Activated CD4-positive, alpha-beta T cell treated with anti-CD3 and anti-CD28 coated beads for 36 hours (primary cell): ENCODE data around the gene HOXD12. TPM values are rescaled to one million over a fixed set of nuclear protein-coding genes. Genes with fewer than 3 reads are reported as not detected.
A peak's percentile ranks its signal among the peaks of the same experiment; 100 is the strongest.

Experiments used
- ATAC-seq: fragments of 200-7000 bp; cut with Tn5 transposase; one replicate; pipeline ENCODE4 v1.10.0; 2021; ENCODE audit warnings: mild to moderate bottlenecking, moderate library complexity
- CTCF ChIA-PET: fragments of 350-600 bp; sonication (Branson Sonifier 250); formaldehyde crosslinking; loops from one replicate; lab custom pipeline; 2021; ENCODE audit warnings: antibody characterized with exemption; lab: Charles Lee
- POLR2A ChIA-PET: fragments of 350-600 bp; sonication (Branson Sonifier 250); formaldehyde crosslinking; loops from one replicate; lab custom pipeline; 2021; ENCODE audit warnings: antibody characterized with exemption, inconsistent platforms; lab: Charles Lee
- DNase-seq: peaks from one replicate; pipeline ENCODE4 v3.0.0-alpha.2; 2020
- H3K27ac Mint-ChIP-seq: one replicate; pipeline ENCODE4 v1.8.0; 2021; ENCODE audit warnings: mixed read lengths
- H3K27me3 Mint-ChIP-seq: one replicate; pipeline ENCODE4 v1.8.0; 2021; ENCODE audit warnings: mixed read lengths
- H3K36me3 Mint-ChIP-seq: one replicate; pipeline ENCODE4 v1.8.0; 2021; ENCODE audit warnings: low read depth, mixed read lengths
- H3K4me1 Mint-ChIP-seq: one replicate; pipeline ENCODE4 v1.8.0; 2021; ENCODE audit warnings: mixed read lengths
- H3K4me3 Mint-ChIP-seq: one replicate; pipeline ENCODE4 v1.8.0; 2021; ENCODE audit warnings: mild to moderate bottlenecking, moderate library complexity, mixed read lengths
- H3K9me3 Mint-ChIP-seq: one replicate; pipeline ENCODE4 v1.8.0; 2021; ENCODE audit warnings: low read depth, mixed read lengths
- intact Hi-C, 2 experiments: fragments of 100-400 bp; cut with DNase I in 1 of 2; cut with micrococcal nuclease in 1 of 2; formaldehyde crosslinking; loops; one replicate each; pipeline versions ENCODE4 v1.14.2 to v1.15.1; 2022 to 2024; cut with DNase I, micrococcal nuclease
- total RNA-seq, 2 experiments: library from RNA; stranded (reverse); gene quantifications; one replicate each; pipeline ENCODE4 v1.2.3, GENCODE V29; 2021

Gene HOXD12
- total RNA-seq, 2 experiments from 2014 or later, result not detected

GRCh38 chr2:176109192-176109901, 9.8 kb downstream of the HOXD12 start:
- no peak for DNase-seq
- Mint-ChIP-seq H3K27ac (no peak overlapping the region), H3K4me3 (no peak overlapping the region), H3K4me1 (peaks cover 24% of the 10 kb centered on the region), H3K9me3 (no peaks in the 10 kb centered on the region), H3K27me3 (peaks cover 79% of the 10 kb centered on the region), H3K36me3 (no peaks in the 10 kb centered on the region)
- intact Hi-C loops, result no loop called here
- ChIA-PET CTCF (interaction anchor here (0.9 to 2.7 kb wide), 3 partner anchors 12 to 18 kb away, joined by 3 to 20 read pairs (median 19); no protein-coding TSS in a partner anchor), POLR2A (no interaction called here)
- no peak for ATAC-seq

DNA sequence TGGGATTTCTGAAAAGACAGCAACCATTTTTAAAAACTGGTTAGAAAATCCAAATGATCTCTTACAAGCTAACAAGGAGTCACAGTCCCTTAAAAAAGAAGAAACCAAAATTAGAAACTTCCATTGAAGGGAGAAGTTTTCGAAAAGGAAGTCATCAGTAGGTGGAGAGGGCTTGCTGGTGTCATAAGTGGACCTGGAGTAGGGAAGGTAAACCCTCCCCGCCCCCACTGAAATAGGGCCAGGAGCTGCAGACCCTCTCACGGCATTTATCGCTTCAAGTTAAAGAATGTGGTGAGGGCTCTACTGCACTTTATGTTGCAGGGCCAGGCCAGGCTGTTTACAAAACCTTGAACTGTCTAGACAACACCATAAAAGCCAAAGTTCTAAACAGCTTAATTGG, 10.4 kb downstream of the HOXD12 start:
- ChIA-PET POLR2A (no interaction called here), CTCF (interaction anchor here (0.5 to 2.7 kb wide), 9 partner anchors 11 to 1039 kb away, joined by 3 to 20 read pairs (median 3); no protein-coding TSS in a partner anchor)
- intact Hi-C loops, result loop anchor here in 1 of 2 experiments (5.0 kb wide), 2 partner anchors 33 to 52 kb away; no protein-coding TSS in a partner anchor
- no peak overlapping the region for H3K4me3 Mint-ChIP-seq
- H3K27ac Mint-ChIP-seq, result no peak overlapping the region
- no peak for ATAC-seq
- DNase-seq, result no peak
- no peaks in the 10 kb centered on the region for H3K9me3 Mint-ChIP-seq
- peaks cover 76% of the 10 kb centered on the region for H3K27me3 Mint-ChIP-seq
- H3K36me3 Mint-ChIP-seq, result no peaks in the 10 kb centered on the region
- H3K4me1 Mint-ChIP-seq, result peaks cover 19% of the 10 kb centered on the region

GRCh38 chr2:176110415-176111308, 11.1 kb downstream of the HOXD12 start:
- H3K4me1 Mint-ChIP-seq, result peaks cover 17% of the 10 kb centered on the region
- intact Hi-C loops, result loop anchor here in 1 of 2 experiments (5.0 kb wide), 2 partner anchors 33 to 52 kb away; no protein-coding TSS in a partner anchor
- ChIA-PET POLR2A (interaction anchor here (0.7 kb wide), 1 partner anchor 77 kb away, joined by 3 read pairs; no protein-coding TSS in a partner anchor), CTCF (interaction anchor here (0.5 to 2.7 kb wide), 13 partner anchors 8 to 1038 kb away, joined by 3 to 20 read pairs (median 4); no protein-coding TSS in a partner anchor)
- H3K9me3 Mint-ChIP-seq, result no peaks in the 10 kb centered on the region
- H3K27me3 Mint-ChIP-seq, result peaks cover 72% of the 10 kb centered on the region
- H3K36me3 Mint-ChIP-seq, result no peaks in the 10 kb centered on the region
- no peak overlapping the region for H3K27ac Mint-ChIP-seq
- no peak for DNase-seq
- no peak overlapping the region for H3K4me3 Mint-ChIP-seq
- no peak for ATAC-seq

DNA sequence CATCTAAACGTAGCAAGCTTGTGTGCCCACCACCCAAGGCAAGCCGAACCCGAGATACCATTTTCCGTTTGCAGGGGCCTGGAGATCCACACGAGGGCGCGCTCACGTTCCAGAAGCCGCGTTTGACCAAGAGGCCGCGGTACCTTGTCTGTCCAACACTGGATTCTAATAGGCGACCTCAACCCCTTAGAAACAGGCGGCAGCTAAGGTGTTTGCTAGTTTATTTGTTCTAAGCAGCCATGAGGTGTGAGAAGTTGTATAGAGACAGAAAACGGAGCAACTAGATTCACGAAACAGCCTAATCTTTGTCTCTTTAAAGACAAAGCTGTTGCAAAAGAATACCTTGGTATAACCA, 11.7 kb downstream of the HOXD12 start:
- H3K4me1 Mint-ChIP-seq, result peaks cover 11% of the 10 kb centered on the region
- ChIA-PET CTCF (interaction anchor here (0.5 to 2.7 kb wide), 11 partner anchors 9 to 1037 kb away, joined by 3 to 20 read pairs (median 5); no protein-coding TSS in a partner anchor), POLR2A (interaction anchor here (0.7 kb wide), 1 partner anchor 76 kb away, joined by 3 read pairs; no protein-coding TSS in a partner anchor)
- DNase-seq (peak; percentile 60), ATAC-seq (no peak)
- no peaks in the 10 kb centered on the region for H3K9me3 Mint-ChIP-seq
- no peak overlapping the region for H3K27ac Mint-ChIP-seq
- intact Hi-C loops, result loop anchor here in 1 of 2 experiments (5.0 kb wide), 2 partner anchors 34 to 51 kb away; no protein-coding TSS in a partner anchor
- H3K4me3 Mint-ChIP-seq, result no peak overlapping the region
- H3K27me3 Mint-ChIP-seq, result peaks cover 70% of the 10 kb centered on the region
- H3K36me3 Mint-ChIP-seq, result no peaks in the 10 kb centered on the region

DNA sequence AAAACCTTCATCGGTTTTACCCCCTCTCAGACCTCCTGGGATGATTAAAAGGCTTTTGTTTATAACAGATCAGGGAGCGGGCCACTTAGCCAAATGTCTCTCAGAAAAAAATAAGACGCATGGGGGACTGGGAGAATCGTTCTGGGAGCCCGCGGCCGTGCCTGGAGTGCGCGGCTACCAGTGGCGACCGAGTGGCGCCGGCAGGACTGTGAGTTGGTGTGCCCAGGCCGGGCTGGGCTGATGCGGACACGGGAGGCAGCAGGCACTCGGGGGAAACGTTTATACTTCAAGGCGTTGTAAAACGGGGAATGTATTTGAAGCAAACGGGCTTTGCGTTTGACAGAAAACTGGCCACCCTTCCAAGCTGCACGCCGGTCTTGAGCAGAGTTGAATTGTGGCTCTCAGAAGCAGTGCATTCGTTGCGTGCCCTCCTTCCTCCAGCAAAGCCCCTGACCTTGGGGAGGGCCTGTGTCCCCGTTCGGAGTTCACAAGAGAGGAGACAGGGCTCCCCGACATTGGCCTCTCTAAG, 12.3 kb downstream of the HOXD12 start:
- no peak for ATAC-seq
- ChIA-PET POLR2A (no interaction called here), CTCF (interaction anchor here (0.5 to 2.7 kb wide), 6 partner anchors 9 to 953 kb away, joined by 3 to 20 read pairs (median 10); no protein-coding TSS in a partner anchor)
- intact Hi-C loops, result loop anchor here (2.0 to 5.0 kb wide), 3 partner anchors 27 to 50 kb away; no protein-coding TSS in a partner anchor
- Mint-ChIP-seq H3K4me1 (peaks cover 10% of the 10 kb centered on the region), H3K27ac (no peak overlapping the region), H3K27me3 (peaks cover 73% of the 10 kb centered on the region), H3K9me3 (peaks cover 2% of the 10 kb centered on the region), H3K36me3 (no peaks in the 10 kb centered on the region), H3K4me3 (no peak overlapping the region)
- no peak for DNase-seq

- Mint-ChIP-seq H3K4me1 (peaks cover 7% of the 10 kb centered on the region), H3K27ac (no peak overlapping the region), H3K9me3 (peaks cover 2% of the 10 kb centered on the region), H3K27me3 (peaks cover 75% of the 10 kb centered on the region), H3K4me3 (no peak overlapping the region), H3K36me3 (no peaks in the 10 kb centered on the region)
- ATAC-seq, result no peak
- DNase-seq, result no peak
- POLR2A ChIA-PET, result no interaction called here
- intact Hi-C loops, result loop anchor here (2.0 to 5.0 kb wide), 3 partner anchors 28 to 50 kb away; no protein-coding TSS in a partner anchor
- CTCF ChIA-PET, result interaction anchor here (1.4 to 1.7 kb wide), 2 partner anchors 15 to 17 kb away, joined by 4 read pairs; no protein-coding TSS in a partner anchor
These were observed 13.0 kb downstream of the HOXD12 start for GRCh38 chr2:176112375-176113302.

- H3K9me3 Mint-ChIP-seq, result peaks cover 4% of the 10 kb centered on the region
- ChIA-PET POLR2A (no interaction called here), CTCF (interaction anchor here (0.8 to 1.9 kb wide), 6 partner anchors 8 to 29 kb away, joined by 3 to 6 read pairs (median 4); partner anchors contain the start of gene HOXD9)
- H3K4me1 Mint-ChIP-seq, result peaks cover 8% of the 10 kb centered on the region
- H3K4me3 Mint-ChIP-seq, result no peak overlapping the region
- no peak for DNase-seq
- H3K27ac Mint-ChIP-seq, result no peak overlapping the region
- no peaks in the 10 kb centered on the region for H3K36me3 Mint-ChIP-seq
- H3K27me3 Mint-ChIP-seq, result peaks cover 79% of the 10 kb centered on the region
- no peak for ATAC-seq
- intact Hi-C loops, result loop anchor here in 1 of 2 experiments (5.0 kb wide), 2 partner anchors 37 to 48 kb away; no protein-coding TSS in a partner anchor
These were observed 14.7 kb downstream of the HOXD12 start for GRCh38 chr2:176114120-176114929.

- H3K27me3 Mint-ChIP-seq, result peaks cover 78% of the 10 kb centered on the region
- no peak for ATAC-seq
- no peak for DNase-seq
- H3K4me1 Mint-ChIP-seq, result peaks cover 6% of the 10 kb centered on the region
- CTCF ChIA-PET, result interaction anchor here (1.4 to 1.9 kb wide), 2 partner anchors 12 to 30 kb away, joined by 6 read pairs; no protein-coding TSS in a partner anchor
- no peak overlapping the region for H3K27ac Mint-ChIP-seq
- POLR2A ChIA-PET, result interaction anchor here (0.7 kb wide), 1 partner anchor 77 kb away, joined by 4 read pairs; no protein-coding TSS in a partner anchor
- no peak overlapping the region for H3K4me3 Mint-ChIP-seq
- intact Hi-C loops, result loop anchor here in 1 of 2 experiments (5.0 kb wide), 2 partner anchors 38 to 47 kb away; no protein-coding TSS in a partner anchor
- peaks cover 4% of the 10 kb centered on the region for H3K9me3 Mint-ChIP-seq
- no peaks in the 10 kb centered on the region for H3K36me3 Mint-ChIP-seq
These were observed 15.5 kb downstream of the HOXD12 start for GRCh38 chr2:176114930-176115625.
